GM21825 (cell line): ENCODE data around the gene KBTBD7.
"Not testable (repeated sequence)": the region's sequence is repeated elsewhere in the genome, so short reads cannot be mapped to it uniquely, and the experiment has no call there.

Experiments used
- ATAC-seq: cut with Tn5 transposase; IDR thresholded peaks from one replicate; pipeline ENCODE4 v1.9.1; 2021; ENCODE audit warnings: mild to moderate bottlenecking, moderate library complexity; ENCODE audit not compliant: unreplicated experiment

The KBTBD7 gene

DNA sequence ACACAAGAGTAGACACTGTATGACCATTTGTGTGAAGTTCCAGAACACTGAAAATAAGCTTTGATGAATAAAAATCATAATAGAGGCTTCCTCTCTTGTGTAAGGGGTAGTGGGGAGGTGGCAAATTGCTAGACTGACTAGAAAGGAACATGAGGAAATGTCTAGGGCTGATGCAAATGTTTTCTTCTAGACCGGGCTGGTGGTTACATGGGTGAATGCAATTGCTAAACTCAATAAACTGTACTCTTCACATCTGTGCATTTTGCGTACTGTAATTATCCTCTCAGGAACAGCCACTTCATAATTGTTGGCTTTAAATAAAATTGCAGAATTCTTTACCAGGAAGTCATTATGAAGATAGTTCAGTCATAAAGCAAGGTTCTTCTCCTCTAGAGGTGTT lies 5.2 kb upstream of the KBTBD7 start:
- peak; percentile 71 for ATAC-seq

DNA sequence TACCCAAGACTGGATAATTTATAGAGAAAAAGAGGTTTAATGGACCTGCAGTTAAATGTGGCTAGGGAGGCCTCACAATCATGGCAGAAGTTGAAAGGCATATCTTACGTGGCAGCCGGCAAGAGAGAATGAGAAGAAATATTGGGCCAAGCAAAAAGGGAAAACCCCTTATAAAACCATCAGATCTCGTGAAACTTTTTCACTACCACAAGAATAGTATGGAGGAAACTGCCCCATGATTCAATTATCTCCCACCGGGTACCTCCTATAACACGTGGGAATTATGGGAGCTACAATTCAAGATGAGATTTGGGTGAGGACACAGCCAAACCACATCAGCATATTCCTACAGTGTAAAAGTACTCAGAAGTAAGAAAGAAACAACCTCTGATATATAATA lies 4.7 kb upstream of the KBTBD7 start:
- no peak for ATAC-seq

DNA sequence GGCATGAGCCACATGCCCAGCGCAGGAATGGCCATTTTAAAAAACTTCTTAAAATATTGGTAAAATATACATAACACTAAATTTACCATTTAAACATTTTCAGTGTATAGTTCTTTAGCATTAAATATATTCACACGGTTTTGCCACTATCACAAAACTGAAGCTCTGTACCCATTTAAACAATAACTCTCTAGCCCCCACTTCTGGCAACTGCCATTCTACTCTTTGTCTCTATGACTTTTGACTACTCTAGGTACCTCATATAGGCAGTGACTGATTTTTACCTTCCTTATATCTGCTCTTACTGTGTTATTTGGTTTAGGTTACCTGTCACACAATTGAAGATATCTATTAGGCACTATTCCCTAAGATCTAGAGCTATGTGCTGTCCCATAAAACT lies 2.3 kb upstream of the KBTBD7 start:
- ATAC-seq, result no peak

DNA sequence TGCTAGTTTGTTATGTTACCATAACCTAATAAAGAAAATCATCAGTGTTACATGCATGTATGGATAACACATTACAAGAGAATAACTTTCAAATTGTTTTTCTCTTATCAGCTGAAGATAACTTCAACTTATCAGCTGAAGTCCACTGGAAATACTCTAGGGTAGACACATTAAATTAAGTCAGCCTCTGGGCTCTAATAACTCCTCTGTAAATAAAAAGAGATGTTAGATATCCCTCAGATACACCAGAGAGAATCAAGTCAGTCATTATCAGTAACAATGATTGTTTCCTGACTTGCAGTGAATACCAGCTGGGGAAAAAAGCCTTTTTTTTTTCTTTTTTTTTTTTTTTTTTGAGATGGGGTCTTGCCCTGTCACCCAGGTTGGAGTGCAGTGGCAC lies 1.6 kb upstream of the KBTBD7 start:
- ATAC-seq, result no peak

DNA sequence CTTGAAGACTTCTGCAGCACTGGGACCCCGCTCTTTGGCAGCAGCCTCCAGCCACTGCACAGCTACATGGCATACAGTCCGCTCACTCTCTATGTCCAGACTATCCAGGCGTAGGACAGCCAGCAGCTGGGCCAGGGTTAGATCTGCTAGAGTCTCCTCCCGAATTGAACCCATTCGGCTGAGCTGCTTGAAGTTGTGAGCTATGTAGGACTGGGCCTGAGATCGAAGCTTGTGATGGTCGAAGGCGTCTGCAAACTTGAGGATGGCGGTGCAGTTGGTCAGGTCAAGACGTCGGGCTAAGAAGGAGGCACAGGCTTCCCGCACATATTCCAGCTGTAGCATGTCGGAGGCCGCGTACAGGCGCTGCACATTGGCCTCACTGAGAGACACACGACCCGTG lies 900 bp downstream of the KBTBD7 start:
- ATAC-seq, result no peak

DNA sequence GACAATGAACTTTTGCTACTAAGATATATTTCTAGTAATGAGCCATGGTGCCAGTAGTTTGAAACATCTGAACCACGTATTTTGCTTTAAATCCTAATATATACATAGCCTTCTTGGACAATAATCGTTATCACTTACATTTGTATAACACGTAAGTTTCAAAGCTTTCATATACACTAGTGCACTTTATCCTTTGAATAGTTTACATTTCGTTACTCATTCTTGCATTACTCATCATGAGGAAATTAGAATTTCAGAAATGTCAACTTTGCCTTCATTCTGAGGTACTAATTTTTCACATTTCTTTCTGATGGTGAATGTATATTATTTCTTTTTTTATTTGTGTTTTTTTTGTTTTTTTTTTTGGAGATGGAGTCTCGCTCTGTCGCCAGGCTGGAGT lies 5.8 kb downstream of the KBTBD7 start:
- ATAC-seq, result no peak

DNA sequence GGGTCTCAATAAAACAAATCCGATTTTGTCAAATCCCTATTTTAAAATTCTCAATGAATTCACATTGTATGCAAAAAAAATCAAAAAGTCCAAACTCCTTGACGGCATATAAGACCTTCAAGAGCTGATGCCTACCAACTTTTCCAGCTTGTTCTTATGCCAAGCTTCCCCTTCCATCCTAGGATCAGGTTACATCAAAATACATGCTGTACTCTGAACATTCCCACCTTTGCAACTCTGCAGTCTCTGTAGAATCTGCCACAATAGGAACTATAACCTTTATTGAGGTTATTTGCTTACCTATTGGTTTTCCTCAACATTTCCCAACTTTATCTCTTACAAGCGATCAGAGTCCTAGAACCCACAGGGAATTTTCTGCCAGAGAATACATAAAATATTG lies 7.9 kb downstream of the KBTBD7 start:
- ATAC-seq, result no peak

DNA sequence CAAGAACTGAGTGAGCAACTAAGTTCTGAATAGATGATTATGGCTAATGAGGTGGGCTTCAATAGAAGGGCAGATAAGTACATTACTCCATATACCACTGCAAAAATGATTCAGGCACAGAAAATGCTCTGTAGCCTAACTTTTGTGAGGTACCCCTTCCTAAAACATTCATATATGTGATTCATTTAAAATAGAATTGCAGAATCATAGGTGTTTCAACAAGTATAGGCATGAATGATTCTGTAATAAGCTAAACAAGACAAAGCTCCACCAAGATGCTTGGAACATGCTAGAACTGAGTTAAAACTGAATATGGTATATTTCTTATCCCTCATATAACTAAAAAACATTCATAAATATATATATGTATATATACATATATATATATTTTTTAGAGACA lies 12.1 kb downstream of the KBTBD7 start:
- no peak for ATAC-seq

DNA sequence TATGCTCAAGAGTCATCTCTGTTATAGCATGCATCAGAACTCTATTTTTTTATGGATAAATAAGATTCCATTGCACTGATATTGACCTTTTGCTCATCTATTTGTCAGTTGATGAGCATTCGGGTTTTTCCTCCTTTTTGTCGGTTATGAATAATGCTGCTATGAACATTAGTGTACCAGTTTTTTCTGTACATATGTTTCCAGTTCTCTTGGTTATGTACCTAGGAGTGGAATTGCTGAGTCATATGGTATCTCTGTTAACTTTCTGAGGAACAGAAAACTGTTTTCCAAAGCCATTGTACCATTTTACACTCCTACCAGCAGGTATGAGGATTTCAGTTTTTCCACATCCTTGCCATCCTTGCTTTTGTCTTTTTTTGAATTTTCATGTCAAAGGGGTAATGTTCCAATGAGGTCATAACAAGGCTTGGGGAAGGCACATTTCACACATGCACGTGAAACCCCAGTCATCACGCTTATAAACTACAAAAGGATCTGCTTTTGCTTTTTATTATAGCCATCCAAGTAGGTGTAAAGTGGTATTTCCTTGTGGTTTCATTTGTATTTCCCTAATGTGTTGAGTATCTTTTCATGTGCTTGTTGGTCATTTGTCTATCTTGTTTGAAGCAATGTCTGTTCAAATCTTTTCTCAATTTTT lies 14.6 kb downstream of the KBTBD7 start:
- no peak for ATAC-seq

DNA sequence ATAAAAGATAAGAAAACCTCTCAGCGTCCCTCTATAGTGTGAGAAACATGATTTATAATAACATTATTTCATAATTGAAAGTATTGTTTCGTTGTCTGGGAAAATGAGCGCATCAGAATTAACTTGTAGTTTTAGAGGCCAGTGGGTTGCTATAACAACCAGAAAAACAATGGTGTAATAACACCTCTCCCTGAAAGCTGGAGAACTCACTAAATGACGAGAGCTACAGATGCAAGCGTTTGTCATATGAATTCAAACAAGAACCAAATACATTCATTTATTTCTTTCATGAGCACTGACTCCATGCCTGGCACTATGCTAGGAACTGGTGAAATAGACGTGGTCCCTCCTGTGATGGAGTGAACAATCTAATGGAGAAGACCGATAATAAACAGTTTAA lies 16.3 kb downstream of the KBTBD7 start:
- no peak for ATAC-seq

DNA sequence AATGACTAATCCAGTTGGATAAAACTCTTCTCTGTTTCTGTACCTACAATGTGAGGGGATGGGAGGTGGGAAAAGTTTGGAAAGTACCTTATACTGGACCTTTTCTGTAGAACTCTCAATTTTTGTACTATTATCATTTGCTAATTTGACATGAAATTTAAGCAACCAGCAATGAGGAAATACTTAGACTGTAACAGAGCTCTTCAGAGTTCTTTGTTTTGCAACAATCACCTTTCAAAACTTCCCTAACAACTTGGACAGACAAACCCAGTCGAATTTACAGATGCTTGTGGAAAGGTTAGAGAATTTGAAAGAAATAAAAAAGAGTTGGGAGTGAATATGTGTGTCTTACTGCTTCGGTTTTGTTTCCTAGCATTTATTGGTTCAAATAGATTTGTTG lies 16.8 kb downstream of the KBTBD7 start:
- ATAC-seq, result no peak

DNA sequence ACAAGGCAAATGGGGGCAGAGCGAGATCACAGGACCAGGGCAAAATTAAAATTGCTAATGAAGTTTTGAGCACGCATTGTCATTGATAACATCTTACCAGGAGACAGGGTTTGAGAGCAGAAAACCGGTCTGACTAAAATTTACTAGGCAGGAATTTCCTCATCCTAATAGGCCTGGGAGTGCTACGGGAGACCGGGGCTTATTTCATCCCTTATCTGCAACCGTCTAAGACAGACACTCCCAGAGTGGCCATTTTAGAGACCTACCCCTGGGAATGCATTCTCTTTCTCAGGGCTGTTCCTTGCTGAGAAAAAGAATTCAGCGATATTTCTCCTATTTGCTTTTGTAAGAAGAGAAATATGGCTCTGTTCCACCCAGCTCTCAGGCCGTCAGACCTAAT lies 18.8 kb downstream of the KBTBD7 start:
- ATAC-seq, result not testable (repeated sequence)

DNA sequence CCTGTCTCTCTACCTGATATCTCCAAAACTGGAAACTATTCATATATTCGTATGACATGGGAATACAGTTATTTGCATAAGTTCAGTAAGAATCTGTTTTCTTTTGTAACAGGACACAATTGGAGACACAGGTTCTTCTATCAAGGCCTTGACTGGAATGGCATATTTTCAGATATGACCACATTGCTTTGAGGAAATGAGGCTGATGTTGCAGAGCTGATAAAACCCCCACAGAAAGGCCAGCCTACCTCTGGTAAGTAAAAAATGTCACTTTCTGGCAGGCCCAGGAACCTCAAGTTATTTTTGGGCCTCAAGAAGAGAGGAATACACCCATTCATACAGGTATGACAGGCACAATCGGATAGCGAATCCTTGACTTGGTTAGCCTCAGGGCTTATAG lies 32.2 kb downstream of the KBTBD7 start:
- no peak for ATAC-seq

DNA sequence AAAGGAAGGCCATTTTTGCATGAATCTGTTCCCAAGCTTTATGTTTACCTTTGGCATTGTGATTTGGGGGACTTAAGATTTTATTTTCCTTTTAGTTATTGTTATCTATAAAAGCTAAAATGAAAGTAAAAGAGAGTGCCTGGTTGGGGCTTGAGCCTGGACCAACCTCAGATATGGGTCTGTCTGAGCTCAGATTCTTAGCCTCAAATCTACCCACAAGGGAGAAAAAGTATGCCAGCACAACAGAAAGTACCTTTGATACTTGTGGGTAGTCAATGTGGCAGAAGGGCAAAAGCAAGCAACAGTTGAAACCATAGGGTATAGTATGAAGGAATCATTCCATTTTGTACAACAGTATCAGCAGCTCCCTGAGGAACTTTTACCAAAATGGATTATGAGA lies 35.2 kb downstream of the KBTBD7 start:
- no peak for ATAC-seq

DNA sequence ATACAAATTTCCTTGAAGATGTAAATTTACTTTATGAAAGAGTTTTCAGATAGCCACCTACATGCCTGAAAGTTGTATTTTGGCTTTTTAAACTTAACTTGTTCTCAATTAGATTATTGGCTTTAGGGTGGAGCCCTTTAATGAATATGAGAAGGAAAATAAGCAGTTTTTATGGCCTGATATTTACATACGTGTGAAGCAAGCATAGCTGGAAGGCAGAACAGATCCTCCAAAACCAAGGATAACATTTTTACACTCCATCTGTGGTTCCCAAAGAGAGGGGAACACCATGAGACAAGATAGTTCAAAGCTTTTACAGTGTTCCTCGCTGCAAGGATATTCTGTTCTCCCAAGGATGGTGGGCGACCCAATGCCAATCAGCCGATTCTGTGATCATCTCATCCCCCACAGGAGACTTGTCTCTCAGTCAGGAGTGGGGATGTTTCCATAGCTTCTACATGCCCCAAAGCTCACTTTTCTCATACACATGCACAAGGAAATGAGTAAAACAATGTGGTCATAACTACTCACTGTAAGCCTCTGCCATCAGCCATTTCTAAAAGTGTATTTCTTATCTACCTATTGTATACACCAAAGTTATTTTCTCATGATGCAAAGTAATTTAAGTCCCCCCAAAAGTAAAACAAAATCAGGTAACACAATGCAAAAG lies 37.2 kb downstream of the KBTBD7 start:
- no peak for ATAC-seq

DNA sequence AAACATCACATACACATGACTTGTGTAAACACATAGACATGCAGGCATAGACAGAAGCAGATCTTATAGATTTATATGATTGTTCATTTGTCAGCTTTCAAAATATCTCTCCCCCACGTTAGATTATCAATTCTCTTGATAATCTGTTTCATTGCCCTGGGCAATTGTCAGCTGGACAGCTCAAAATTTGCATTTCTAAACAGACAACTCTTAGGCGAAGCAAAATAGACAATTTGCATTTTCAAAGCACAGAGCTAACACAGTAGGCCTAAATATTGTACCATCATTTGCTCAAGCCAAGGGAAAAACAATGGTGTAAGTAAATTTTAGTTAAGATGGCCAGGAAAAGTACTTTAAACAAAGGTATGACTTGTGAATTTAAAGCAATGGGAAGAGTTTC lies 37.7 kb downstream of the KBTBD7 start:
- no peak for ATAC-seq

DNA sequence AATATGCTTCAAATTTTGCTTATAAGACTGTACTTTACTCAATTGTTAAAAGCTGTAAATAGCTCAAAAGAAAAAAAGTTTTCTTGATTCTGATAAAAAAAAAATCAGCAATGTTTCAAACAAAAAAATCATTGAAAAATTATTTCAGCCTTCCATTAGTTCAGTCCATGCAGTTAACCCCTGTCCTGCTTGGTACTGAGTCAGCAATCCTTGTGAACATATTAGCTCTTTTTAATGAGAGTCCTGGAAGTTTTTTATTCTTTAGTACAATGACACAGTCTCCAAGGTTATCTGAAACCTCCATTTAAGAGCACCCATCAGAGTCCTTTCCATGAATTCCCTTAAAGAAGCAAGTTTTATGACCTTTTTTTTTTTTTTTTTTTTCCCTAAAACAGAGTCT lies 40.3 kb downstream of the KBTBD7 start:
- no peak for ATAC-seq

DNA sequence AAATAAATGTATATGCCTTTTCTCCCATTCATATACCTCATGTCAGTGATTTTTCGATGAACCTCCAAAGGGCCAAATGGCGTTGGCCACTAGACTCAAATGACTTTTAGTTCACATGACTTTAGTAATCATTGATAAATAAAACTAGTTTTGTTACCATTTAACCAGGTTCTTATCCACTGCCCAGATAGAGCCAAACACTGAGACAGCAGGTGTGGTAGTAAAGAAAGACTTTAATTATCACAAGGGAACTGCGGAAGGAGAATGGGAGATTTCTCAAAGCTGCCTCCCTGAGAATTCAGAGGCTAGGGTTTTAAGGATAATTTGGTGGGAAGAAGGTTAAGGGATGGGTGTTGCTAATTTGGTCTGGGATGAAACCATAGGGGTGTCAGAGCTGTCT lies 42.4 kb downstream of the KBTBD7 start:
- ATAC-seq, result no peak

DNA sequence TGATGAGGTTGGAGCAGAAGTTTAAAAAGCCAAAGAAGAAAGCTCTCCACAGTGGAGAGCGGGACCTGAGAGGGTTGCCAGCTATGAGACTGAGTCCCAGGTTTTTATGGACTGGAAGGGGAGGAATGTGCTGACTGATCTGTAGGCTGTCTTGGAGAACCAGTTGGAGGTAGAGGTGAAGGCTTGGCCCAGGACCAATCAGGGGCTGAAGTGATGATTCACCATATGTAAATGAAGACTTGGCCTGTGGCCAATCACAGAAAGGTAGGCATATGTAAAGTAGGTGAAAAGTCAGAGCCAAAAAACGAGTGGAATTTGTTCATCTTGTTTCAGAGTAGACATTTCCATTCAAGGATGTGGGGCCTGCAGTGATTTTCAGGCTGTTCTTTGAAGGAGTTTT lies 44.3 kb downstream of the KBTBD7 start:
- ATAC-seq, result no peak

DNA sequence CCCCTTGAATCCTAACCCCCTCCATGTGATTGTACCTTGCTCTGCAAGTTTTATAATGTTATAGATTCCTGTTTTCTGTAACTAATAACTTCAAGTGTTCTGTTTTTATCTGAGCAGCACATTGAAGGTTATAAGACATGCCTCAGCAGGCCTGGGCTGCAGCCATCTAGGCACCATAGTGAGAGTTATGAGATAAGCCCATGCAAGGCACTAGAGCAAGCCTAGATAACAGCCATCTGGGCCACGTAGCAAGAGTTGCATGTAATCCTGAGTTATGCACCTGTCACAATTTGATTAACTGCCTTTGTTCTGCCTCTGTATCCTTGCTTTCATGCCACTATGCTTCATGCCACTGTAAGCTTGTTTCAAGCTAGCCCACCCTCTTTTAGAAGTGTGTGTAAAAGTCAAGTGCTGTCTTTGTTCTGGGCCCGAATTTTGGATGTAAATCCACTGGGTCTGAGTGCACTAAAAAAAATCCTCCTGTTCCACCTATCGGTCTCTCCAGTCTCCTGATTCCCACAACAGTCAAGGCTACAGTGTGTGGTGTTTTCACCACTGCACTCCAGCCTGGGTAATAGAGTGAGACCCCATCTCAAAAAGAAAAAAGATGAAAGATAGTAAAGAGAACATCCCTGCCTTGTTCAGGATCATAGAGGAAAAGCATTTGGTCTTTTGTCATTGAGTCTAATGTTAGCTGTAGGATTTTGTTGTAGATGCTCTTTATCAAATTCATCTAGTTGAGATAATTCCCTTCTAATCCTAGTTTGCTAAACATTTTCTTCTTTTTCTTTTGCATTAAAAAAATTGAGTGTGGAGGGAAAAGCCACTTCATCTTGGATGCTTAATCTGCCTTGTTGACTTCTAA lies 45.7 kb downstream of the KBTBD7 start:
- ATAC-seq, result no peak

DNA sequence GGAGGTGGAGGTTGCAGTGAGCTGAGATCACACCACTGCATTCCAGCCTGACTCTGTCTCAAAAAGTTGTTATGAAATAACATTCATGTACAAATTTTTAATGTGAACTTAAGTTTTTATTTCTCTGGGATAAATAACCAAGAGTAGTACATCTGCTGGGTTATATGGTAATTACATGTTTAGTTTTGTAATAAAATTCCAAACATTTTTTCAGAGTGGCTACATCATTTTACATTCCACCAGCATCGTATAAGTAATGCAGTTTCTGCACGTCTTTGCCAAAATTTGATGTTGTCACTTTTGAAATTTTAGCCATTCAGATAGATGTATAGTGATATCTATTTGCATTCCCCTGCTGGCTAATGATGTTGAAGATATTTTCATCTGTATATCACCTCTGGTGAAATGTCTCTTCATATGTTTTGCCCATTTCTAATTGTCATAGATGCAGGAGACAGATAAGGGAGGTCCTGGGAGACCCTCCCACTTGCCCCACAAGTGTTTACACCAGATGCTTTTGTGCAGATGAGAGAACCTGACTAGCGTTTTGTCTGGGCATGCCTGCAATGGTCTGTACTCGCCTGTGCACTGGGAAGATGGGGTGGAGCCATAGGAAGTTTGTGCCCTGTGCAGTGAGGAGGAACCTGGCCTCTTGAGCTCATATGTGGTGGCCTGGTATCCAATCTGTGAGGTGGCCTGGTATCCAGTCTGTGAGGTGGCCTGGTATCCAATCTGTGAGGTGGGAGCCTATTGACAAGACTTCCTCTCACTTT lies 49.0 kb downstream of the KBTBD7 start:
- no peak for ATAC-seq
